ENCODE results near the gene MAPKAPK2.

GRCh38 chr1:206769304-206769731 is 84.6 kb downstream of the MAPKAPK2 start:
- TF ChIP-seq CTCF (IDR thresholded peaks at IDR 0.05), result no peak
- TF ChIP-seq EZH2phosphoT487 (IDR thresholded peaks at IDR 0.05), result no peak
